ELR (cell line): ENCODE results near the gene WDR4.
"Not testable (repeated sequence)": the region's sequence is repeated elsewhere in the genome, so short reads cannot be mapped to it uniquely, and the experiment has no call there.

Experiments used
- DNase-seq: peaks from one replicate; pipeline ENCODE4 v3.0.0-alpha.2; 2015; ENCODE audit warnings: low read depth

WDR4 gene

DNA sequence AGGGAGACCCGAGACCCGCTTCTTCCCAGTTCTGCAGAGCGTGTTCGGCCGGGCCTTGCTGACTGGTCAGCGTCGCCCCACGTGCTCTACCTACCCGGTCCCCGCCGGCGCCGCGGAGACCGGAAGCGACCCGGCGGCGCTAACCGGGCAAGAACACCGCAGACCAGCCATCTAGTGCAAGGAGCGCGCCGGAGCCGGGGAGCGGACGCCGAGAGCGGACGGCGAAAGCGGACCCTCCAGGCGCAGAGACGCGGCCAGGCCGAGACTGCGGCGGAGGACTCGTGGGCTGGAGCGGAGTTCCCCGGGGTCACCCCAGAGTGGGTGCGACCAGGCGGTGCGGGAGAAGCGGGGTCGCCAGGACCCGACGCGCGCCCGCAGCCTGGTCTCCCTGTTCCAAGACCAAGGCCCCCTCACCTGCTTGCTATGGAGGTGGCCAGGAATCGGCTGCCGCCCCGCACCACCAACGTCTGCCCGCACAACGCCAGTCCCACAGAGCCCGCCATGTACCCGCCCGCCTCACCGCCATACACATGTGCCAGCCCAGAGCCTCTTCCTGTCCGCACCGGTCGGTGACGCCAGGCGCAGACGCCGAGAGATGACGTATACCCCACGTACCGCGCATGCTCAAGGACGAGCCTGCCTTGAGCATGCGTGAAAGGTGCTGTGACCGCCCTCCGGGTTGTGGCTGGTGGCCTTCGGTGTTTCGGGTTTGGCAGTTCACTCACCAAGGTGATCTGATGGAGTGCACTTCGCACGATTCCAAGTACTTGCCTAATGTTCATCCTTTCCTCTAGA lies at the start of gene WDR4:
WDR4 (minus strand) TSS at position 547 of the 795 bp plus-strand sequence; CDS start at position 503, 44 bp downstream.
- peak; percentile 96 for DNase-seq

- DNase-seq: not testable (repeated sequence)
Measured at GRCh38 chr21:42927474-42928200, 48.3 kb upstream of the WDR4 start.

DNA sequence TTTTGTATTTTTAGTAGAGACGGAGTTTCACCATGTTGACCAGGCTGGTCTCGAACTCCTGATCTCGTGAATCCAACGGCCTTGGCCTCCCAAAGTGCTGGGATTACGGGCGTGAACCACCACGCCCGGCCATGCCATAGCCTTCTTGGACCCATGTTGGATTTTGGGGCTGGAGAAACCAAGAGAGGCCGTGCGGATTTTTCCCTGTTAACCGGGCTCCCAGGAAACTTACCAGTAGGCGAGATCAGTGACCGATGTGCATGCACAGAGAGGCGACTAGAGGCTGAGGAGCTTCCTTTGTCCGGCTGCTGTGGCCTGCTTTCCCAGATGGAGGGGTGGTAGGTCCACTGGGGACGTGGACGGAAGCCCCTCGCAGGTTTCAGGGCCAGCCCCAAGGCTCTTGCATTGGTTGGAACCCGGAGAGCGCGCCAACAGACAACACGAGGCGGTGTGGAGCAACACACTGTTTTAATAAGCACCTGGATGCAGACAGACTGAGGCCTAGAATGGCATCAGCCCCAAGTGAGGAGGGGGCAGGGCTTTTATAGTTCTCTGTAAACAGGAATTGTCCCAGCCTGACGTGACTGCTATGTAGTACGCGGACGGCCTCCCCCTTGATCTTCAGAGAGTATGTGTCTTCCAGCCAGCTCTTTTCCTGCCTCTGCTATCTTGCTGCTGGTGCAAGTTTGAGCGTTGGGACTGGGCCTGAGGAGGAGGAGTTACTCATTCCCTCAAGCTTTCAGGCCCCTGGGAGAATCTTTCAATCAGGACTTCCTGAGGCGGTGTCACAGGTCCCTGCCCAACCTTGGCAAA lies 46.0 kb upstream of the WDR4 start, which contains the start of gene ERVH48-1:
ERVH48-1 (minus strand) TSS at position 517 of the 813 bp plus-strand sequence. CDS start 6,624 bp downstream, outside the sequence.
- no peak for DNase-seq

- no peak for DNase-seq
Measured at GRCh38 chr21:42924433-42924751, 45.1 kb upstream of the WDR4 start.

- peak; percentile 93 for DNase-seq
Measured at GRCh38 chr21:42923553-42924432, 44.5 kb upstream of the WDR4 start.

- no peak for DNase-seq
Measured at GRCh38 chr21:42922918-42923317, 43.6 kb upstream of the WDR4 start.

DNA sequence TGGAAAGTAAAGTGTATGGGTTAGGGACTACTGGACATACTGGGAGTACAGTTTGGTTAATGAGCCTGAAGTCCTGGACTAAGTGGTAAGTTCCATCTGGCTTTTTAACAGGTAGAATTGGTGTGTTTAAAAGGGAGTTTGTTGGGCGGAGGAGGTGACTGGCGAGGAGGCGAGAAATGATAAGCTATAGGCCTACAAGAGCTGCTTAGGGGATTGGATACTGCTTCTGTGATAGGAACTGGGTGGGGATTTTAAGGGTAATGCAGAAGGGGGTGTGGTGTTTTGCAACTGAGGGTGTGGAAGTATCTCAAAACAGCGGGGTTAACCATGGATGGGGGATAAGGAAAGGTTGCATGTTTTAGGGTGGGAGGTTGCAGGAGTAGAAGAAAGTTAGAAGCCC lies 42.6 kb upstream of the WDR4 start:
- DNase-seq: no peak

- no peak for DNase-seq
Measured at GRCh38 chr21:42918291-42918690, 39.0 kb upstream of the WDR4 start.

- DNase-seq: no peak
Measured at GRCh38 chr21:42913476-42913875, 34.1 kb upstream of the WDR4 start.

DNA sequence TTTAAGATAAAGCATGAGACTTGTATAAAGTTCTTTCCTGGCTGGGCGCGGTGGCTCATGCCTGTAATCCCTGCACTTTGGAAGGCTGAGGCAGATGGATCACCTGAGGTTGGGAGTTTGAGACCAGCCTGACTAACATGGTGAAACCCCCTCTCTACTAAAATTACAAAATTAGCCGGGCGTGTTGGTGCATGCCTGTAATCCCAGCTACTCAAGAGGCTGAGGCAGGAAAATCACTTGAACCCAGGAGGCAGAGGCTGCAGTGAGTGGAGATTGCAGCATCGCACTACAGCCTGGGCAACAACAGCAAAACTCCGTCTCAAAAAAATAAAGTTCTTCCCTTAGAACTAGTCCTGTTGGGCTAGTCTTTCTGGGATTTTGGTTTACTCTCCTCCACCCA lies 32.6 kb upstream of the WDR4 start:
- not testable (repeated sequence) for DNase-seq

DNA sequence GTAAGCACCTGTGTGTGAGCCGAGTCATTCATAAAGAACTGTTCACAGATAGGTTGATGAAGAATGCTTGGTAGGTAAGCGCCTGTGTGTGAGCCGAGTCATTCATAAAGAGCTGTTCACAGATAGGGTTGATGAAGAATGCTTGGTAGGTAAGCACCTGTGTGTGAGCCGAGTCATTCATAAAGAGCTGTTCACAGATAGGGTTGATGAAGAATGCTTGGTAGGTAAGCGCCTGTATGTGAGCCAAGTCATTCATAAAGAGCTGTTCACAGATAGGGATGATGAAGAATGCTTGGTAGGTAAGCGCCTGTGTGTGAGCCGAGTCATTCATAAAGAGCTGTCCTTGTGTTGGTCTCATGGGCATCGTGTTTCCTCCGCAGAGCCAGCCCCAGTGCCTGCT lies 29.1 kb upstream of the WDR4 start:
- DNase-seq: not testable (repeated sequence)

DNA sequence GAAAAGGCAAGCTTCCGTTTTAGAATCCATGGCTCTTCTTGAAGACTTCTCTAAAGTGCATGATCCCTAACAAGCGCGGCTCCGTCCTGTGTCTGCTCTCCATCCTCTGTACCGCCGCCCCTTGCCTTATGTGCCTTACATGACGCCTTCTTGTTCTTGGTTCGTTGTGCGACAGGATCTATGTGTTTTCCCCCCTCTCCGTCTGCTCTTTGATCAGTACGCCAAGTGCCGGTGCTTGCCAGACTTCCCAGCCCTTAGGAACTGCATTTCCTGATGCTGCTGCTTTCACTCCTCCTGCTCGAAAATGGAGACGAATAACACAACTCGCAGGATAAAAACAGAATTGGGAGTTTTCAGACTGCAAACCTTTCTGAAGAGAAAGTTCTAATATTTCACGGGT lies 26.9 kb upstream of the WDR4 start:
- DNase-seq: no peak

DNA sequence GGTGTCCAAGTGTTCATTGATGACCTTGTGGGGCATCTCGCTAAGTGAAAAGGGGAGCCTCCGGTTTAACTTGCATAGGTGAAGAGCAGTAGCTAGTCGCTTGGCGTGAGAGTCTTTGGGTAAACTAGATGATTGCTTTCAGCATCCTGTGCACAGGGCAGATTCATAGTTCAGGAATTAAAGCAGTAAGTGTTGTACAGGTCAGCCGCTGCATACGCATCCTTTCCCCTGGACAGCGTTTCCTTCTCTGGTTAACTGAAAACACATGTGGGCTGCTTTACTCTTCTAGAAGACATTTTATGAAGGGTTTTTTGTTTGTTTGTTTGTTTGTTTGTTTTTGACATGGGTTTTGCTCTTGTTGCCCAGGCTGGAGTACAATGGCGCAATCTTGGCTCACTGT lies 25.9 kb upstream of the WDR4 start:
- no peak for DNase-seq

DNA sequence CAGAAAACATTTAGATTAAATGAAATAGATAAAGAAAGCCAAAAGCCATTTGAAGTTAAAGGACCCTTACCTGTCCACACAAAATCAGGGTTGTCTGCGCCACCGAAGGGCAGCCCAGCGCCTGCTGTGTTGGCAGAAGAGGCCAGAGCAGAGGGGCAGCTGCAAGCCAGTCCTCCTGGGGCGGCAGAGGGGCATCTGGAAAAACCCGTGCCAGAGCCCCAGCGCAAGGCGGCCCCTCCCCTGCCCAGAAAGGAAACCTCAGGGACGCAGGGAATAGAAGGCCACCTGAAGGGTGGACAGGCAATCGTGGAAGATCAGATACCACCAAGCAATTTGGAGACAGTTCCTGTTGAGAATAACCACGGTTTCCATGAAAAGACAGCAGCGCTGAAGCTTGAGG lies 24.5 kb upstream of the WDR4 start:
- DNase-seq: no peak

- no peak for DNase-seq
Measured at GRCh38 chr21:42900446-42900845, 21.1 kb upstream of the WDR4 start.

GRCh38 chr21:42892931-42893755 lies 13.8 kb upstream of the WDR4 start, which contains the start of gene NDUFV3:
Gene NDUFV3 (plus strand): TSS chr21:42893309. CDS start chr21:42893334, 25 bp downstream.
- peak; percentile 98 for DNase-seq

DNA sequence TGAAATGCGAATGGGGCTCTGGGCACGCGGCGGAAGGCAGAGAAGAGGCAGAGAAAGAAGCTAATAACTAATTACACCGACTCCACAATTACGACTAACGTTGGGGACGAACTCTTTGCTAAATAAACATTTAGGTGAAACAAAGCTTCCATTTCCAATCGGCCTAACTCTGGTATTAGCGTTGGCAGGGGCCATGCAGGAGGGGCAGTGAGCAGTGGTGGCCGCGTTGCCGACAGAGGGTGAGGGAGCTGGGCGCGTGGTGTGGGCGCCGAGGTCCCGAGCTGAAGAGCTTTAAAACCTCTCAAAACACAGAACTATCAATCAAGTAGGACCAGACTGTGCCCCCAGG lies 13.2 kb upstream of the WDR4 start:
- DNase-seq: no peak

DNA sequence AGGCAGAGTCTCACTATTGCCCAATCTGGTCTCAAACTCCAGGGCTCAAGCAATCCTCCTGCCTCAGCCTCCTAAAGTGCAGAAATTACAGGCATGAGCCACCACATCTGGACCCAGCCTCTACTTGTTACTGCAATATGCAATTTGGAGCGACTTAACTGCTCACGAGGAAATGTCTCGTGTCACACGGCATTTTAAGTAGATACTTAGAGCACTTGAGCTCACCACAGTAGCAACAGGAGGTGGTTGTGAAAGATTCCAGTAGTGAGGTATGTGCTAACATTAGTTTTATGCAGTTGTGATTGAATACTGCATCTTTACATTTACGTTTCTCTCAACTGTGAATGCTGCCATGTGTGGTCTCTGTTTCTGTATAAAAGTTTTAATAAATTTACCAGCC lies 8.0 kb upstream of the WDR4 start:
- DNase-seq: no peak

DNA sequence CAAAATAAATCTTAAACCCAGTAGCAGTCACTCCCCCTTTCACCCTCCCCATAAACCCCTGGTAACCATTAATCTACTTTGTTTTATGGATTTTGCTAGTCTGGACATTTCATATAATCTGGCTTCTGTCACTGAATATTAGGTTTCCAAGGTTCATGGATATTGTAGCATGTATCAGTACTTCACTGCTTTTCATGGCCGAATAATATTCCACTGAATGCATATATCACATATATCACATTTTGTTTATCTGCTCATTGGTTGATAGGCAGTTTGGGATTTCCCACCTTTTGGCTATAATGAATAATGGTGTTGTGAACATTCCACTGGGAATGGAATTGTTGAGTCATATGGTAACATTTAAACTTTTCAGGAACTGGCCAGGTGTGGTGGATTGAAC lies 4.6 kb upstream of the WDR4 start:
- DNase-seq: no peak

GRCh38 chr21:42880352-42880751 lies 1.0 kb upstream of the WDR4 start:
- no peak for DNase-seq

DNA sequence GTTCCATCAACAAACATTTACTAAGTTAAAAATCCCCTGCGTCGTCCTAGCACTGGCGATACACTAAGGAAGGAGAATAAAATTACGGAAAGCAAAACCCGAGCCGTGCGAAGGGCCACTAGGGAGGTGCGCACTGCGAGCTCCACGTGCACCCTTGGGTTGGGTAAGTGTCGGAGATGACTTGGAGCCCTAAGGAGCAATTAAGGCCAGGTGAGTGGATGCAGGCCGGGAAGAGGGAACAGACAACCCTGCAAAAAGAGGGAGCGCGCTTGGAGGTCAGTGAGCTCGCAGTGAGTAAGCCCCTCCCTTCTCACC lies 704 bp downstream of the WDR4 start:
- no peak for DNase-seq
